GM18519 (cell line): ENCODE measurements around the gene RAB25.

Source experiments
- ATAC-seq: cut with Tn5 transposase; IDR thresholded peaks from one replicate; pipeline ENCODE4 v1.9.1; 2021; ENCODE audit warnings: mild to moderate bottlenecking, moderate library complexity; ENCODE audit not compliant: unreplicated experiment, low FRiP score

Gene RAB25

DNA sequence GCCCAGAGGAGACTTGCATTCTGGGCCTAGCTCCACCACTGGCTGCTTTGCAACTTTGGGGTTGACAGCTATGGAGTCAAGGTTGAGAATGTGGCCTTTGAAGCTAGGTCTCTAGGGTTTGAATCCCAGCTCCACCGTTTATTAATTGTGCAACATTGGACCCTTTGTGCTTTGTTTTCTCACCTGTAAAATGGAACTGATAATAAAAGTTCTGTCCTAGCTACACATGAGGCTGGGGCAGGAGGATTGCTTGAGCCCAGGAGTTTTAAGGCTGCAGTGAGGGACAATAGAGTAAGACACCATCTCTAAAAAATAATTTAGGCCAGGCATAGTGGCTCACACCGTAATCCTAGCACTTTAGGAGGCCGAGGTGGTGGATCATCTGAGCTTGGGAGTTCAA, 38.3 kb downstream of the RAB25 start:
- no peak for ATAC-seq

DNA sequence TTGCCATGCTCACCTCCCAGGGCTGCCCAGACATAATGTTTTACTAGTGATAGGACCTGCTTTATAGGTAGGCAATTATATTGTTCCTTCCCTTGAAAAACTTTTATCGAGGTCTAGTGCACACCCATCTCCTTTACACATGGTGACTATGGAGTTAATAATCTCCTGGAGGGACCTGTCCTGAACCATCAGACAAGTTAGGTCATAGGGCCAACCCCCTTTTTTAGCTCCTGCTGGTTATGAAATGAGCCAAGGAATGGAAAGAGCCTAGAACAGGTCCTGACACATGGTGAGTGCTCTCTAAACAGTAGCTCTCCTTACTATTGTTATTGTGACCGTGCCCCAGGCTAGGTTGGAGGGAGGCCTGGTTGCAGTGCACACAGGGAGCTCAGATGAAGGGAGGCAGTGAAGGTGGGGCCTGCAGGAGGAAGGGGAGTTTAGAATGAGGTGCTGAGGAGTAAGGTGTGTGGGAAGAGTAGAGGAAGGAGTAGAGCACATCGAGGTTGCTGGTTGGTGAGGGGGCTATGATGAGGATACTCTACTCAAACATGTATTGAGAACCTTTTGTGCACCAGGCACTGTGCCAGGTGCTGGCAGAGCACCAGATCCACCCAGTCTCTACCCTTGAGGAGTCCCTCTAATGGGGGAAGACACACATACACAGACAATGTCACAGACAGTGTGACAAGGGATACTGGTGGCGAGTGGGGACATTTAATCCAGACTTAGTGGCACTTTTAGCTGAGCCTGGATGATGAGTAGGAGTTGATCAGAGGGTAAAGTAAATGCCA, 39.4 kb downstream of the RAB25 start:
- ATAC-seq = no peak

DNA sequence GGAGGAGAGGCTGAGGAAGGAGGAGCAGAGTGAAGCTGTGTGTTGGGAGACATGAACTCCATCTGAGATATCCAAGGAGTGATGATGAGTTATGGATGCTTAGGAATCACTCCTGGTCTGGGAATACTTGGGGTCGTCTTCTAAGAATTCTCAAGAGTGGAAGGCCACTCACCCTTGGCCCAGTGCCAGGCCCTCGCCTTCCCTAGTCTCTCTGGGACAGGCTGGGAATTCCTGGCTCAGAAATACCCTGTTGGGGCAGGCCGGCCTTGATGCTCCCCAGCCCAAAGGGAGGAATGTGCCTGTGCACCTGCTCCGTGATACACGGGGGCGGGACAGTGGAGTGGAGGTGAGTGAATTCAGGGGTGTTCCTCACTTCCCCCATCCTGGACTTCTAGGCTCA, 40.9 kb downstream of the RAB25 start:
- no peak for ATAC-seq

DNA sequence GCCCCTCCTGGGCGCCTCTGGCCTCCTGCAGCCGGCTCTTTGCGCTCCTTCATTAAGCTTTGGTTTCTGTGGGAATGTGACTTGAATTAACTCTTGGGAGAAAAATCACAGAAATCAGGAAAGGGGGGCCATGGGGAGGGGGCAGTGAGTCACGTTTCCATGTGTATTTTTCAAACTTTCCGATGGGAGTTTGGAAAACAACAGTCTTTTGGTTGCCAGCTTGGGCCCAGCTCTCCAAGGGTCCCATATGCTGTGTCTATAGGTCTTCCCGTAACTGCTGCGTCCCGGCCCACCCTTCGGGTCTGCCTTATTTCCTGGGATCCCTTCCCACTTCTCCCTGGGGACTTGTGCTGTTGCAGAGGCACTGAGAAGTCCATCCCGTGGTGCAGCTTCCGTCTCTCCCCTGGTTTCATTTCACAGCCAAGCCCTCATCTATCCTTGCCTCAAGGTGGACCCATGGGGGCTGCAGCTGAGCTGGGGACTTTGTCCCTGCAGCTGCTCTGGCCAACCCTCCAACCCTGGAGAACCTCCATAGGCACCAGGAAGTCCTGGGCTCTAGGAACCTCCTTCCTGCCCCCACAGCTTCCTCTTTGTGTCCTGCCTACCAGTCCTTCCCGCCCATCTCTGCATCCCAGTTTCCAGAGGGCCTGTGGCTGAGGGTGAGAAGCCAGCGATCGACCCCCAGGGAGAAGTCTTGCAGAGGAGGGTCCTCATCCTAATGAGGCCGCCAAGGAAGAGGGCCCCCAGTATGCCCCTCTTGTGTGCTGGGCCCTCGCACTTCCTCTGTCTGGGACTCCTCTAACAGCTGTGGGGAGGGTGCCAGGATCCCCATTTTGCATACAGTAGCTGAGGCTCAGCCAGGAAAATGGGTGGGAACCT, 41.9 kb downstream of the RAB25 start:
- ATAC-seq = no peak

DNA sequence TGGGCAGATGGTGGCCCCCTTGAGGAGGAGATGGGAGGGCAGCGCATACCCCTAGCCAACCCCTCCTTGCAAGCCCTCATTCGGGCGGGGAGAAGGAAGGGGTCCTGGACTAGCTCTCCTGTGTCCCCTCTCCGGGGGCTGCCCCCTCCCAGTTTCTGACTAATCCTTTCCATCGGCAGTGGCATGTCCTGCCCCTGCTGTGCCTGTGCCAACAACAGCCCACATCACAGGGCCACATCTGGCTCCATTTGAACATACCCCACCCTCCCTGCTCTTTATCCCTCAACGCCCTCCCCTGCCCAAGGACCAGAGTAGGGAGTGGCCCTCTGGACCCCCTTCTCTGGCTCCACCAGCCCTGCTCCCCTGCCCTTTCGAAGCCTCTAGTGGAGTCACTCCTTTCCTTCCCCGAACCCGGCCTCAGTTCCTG, 42.6 kb downstream of the RAB25 start:
- ATAC-seq = no peak

DNA sequence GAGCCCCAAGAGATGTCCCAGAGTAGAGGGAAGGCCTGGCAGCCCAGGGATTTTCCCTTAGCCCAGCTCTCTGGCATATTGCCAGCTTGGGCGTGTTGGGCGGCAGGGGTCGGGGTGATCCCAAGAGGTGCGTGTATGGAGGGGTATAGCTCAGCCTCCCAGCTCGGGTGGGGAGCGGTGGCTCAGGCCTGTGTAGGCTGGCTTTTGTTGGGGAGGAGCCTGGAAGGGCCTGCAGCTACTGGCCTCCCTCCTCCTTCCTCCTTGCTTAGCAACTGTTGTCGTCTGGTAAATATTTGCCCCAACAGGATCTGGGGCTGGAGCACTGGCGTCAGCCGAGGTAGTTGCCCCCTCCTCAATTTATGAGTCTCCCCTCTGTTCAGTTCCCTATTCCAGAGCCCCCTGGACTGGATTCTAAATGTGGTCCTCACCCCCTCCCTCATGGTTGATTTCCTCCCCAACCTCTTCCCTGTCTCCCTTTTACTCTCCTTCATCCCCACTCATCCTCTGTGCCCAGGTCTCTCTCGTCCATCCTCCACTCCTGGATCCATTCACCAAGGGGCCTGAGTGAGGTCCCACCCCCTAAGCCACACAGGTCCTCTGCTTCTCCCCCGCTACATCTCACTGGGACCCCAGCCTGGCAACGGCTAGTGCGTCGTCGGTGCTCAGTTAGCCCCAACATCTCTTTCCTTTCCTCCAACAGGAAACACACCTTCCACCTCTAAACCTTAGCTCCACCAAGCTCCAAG, 43.3 kb downstream of the RAB25 start:
- ATAC-seq = no peak

DNA sequence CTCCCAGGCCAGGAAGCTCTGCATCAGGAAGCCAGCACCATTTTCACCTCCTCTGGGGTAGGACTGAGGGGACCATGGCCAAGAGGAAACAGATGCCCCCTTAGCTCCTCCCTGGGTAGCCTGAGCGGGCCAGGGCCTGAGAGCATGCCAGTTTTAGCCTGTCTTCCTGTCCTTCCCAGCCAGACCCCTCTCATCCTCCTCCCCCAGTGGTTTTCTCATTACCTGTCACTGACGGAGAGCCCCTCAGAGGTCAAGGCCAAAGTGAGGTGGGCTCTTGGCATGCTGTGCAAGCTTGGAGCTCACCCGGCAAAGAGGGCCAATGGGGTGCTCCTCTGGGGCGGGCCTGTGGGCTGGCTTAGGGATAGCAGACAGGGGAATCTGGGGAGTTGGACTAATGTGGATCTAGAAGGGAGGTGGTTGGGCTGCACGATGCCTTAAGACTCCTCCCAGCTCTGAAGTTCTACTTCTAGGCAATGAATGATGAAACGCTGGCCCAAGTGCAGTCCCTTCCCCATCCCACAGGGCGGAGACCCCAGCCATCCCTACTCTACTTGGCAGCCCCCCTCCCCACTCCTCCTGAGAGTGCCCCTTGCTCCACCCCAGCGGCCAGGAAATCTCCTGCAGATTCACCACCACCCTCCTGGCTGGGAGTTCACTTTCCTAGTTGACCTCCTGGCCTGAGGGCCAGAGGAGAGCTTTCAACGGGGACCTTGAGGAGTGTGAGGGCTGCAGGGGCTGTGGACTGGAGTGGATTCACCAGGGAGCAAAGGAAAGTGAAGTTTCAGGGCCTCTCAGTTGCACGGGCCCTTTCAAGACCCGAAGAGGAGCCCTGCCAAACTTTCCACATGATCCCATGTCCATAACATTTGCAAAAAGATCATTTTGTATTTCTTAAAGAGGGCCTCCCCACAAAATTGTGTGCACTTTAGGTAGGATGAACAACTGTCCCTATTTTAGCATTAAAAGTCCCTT, 44.2 kb downstream of the RAB25 start:
- ATAC-seq = no peak

DNA sequence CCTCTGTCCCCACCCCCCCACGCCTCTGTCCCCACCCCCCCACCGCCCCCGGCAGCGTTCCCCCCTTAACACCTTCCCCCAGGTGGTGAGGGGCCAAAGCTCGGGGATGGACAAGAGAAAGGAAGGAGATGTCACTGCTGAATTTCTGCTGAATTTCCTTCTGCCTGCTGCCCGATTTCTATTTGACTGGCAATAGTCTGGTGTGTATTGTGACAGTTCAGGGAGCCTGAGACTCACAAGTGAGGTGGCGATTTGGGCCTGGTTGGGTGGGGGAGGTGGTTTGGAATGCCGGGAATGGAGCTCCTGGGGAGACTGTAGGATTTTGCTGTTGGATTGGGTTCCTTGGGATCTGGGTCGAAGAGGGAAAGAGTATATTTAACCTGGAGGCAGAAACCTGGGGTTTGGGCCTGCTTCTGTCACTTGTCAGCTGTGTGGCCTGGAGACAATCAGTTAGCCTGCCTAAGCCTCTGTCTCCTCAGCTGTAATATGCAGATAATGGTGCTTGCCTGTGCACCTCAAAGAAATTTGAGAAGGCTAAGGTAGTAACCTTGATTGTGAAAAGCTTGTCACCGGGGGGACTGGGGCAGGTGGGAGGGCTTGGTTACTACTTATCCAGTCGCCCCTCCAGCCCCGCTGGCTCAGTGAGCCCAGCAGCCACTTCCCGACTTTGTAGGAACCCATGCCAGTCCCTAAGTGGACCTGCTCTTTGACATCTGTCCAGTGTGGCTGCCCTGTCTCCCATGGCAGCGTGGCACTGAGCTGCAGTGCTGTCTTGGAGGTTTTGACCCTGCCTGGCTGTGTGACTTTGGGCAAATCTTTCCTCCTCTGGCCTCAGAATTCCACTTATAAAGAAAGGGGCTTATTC, 45.9 kb downstream of the RAB25 start:
- no peak for ATAC-seq

DNA sequence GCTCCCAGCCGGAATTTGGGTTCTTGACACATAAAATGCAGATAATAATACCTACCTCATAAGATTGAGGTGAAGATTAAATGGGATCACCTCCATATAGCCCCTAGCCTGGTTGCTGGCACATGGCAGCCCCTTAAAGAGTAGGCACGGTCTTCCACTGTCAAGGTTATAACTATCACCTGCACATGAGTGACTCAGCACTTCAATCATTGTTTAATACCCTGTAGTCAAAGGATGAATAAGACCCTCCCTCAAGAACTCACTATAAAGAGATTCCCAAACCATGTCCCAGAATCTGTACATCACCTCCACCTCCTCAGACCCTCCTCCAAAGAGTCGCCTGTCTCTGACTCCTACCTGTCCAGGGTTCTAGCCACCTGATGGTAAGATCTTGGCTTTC, 47.1 kb downstream of the RAB25 start:
- ATAC-seq = no peak

DNA sequence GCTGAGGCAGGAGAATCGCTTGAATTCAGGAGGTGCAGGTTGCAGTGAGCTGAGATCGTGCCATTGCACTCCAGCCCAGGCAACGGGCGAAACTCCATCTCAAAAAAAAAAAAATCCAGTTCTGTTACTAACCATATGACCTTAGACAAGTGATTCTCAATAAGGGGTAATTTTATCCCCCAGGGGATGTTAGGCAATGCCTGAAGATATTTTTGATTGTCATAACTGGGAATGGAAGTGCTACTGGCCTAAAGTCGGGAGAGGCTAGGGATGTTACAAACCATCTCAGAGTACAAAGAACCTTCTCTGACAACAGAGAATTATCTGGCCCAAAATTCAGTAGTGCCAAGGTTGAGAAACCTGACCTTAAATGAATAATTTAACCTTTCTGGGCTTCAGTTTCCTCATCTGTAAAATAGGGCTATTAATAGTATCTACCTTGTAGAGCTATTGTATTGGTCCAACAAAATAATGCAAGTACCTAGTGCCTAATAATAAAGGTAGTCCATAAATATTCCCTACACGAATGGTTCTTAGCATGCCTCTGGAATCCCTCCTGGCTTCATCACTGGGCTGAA, 47.8 kb downstream of the RAB25 start:
- no peak for ATAC-seq

DNA sequence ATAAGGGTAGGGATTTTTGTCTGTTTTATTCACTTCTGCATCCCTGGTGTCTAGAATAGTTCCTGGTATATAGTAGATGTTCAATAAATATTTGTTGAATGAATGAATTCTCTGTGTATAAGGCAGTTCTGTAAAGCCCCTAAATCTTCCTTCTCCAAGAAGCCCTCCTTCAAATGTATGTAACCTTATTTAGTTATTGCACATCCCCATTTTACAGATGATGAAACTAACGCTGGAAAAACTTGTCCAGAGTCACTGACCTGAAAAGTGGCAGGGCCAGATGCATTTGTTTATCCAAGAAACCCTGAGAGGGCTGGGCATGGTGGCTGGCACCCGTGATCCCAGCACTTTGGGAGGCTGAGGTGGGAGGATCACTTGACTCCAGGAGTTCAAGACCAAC, 49.3 kb downstream of the RAB25 start:
- no peak for ATAC-seq

DNA sequence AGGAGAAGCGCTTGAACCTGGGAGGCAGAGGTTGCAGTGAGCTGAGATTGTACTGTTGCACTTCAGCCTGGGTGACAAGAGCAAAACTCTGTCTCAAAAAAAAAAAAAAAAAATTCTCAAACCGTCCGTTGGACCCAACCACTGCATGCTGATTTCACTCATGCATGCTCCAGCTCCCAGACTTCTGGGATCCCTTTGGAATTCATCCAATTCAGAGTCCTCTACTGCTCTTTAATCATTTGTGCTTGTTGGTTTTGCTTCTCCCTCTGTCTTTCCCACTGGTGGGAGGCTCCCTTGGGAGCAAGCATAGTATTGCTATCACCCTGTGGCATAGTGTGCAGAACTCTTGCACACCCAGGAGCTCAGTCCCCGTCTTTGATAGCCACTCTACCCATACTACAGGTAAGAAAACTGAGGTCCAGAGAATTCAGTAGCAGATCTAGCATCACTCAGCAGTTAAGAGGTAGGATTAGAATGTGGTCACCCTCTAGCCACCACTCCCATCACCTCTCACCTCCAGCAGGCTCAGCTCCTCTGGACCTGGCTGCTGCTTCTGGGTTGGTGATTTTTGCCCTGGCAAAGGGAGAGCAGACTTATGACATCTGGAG, 50.5 kb downstream of the RAB25 start:
- no peak for ATAC-seq

DNA sequence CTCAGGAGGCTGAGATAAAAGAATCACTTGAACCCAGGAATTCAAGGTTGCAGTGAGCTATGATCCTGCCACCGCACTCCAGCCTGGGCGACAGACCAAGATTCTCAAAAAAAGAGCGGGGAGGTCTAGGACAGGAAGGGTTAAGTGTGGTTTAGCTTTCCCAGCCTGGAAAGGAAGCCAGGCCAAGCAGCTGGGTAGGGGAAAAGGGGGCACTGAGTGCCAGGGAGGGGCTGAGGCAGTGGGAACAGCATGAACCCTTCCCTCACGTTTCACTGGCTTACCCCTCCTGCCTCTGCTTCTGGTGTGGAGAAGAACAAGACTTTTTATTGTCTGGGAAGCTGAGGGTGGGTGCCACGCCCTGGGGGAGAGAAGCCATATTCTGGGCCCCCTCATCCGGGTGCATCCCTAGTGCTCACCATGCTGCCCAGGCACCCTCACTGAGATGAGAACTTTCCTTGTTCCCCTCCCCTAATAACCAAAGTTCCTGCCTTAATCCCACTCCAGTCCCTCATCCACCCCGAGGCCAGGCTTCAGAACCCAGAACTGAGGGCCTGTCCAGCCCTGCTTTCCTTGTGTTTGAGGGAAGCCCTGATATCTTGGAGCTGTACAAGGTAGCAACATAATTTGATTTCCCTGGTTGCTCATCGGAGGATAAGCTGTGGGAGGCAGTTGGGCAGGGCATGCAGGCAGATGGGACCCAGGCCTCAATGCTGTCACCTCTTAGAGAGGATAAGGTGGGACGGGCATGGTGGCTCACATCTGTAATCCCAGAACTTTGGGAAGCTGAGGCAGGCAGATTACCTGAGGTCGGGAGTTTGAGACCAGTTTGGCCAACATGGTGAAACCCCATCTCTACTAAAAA, 51.5 kb downstream of the RAB25 start:
- no peak for ATAC-seq

DNA sequence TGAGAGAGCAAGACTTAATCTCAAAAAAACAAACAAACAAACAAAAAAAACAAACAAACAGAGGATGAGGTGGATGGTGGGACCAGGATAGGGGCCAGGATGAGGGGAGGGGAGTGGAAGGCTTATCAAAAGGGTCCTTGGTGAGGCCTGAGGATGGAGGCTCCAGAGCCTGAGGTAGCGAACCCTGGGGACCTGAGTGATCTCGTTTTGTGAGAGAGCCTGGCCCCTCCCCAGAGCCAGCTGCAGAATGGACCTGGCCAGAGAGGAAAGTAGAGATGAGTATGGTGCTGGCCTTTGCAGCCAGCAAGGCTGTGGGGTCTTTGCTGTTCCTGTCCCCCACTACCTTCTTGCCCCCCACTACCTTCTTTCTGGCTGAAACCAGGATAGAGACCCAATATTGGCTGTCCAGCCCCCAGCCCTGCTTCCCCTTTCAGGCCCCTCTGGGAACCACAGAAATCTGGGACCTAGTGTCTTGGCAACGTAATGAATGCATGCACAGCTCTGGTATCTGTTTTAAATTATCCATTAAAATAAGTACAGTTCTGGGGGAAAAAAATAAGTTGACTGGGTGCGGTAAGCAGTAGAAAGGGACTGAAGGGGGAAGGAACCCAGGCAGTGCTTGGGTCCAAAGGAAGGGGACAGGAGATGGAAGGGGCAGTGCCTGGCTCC, 52.5 kb downstream of the RAB25 start:
- ATAC-seq = no peak

DNA sequence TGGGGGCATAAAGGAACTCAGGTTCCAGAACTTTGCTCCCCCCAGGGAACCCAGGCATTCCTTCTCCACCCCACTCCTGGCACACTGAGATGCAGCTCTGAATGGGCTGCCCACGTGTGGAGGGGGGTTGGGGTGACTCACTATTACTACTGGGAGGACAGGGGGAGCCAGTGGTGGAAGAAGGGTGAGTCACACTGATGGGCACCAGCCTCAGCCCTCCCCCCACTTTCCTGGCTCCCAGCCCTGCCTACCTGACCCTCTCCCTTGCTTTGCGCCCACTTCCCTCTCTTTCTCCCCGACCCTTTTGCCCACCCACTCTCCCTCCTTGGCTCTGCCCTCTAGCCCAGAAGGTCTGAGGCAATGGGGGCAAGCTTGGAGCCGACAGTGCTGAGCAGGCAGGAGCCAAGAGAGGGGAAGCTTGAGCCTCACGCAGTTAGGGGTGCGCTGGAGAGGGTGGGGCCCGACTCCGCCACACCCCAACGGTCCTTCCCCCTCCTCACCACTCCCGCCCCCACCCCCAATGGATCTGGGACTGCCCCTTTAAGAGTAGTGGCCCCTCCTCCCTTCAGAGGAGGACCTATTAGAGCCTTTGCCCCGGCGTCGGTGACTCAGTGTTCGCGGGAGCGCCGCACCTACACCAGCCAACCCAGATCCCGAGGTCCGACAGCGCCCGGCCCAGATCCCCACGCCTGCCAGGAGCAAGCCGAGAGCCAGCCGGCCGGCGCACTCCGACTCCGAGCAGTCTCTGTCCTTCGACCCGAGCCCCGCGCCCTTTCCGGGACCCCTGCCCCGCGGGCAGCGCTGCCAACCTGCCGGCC, 53.4 kb downstream of the RAB25 start, which contains the start of gene LMNA:
LMNA (plus strand) TSS at position 611 of the 818 bp plus-strand sequence. CDS start 208 bp downstream, outside the sequence.
- no peak for ATAC-seq
